CD4-positive, alpha-beta T cell treated with Interleukin-10 for 1 hour (primary cell): ENCODE results near the gene IFITM10.

Experiments
- DNase-seq: peaks from one replicate; pipeline ENCODE4 v3.0.0-alpha.2; 2020

Gene IFITM10

DNA sequence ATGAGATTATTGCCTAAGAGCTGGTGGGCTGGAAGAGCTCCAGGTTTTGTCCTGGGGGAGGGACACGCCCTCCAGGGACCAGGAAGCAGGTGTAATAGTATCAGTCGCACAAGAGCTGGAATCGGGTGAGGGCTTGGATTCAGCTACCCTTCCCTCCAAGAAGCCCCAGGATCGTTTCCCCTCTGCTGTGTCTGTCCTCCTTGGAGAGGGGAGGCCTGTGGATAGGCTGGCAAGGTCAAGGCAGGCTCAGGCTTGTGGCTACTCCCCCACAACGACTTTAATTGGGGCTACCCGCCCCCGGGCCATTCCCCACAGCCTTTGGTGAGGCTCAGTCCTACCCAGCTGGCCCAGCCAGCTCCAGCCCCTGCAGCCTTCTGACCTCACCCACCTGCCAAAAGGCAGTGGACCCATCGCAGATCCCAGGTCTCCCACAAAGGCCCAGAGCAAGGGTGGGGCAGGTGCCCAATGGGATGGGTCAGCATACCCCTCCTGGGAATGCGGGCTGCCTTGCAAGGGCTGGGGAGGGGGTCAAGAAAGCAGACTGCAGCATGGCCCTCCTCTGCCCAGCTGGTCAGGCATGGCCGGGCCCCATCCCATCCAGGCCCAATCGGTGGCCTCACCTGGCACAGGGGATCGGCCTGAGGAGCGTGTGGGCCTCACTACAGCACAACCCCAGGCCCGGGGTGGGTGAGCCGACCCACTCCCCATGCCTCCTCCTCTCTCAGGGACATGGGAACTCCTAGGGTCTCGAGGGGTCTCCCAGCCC lies 12.3 kb upstream of the IFITM10 start:
- DNase-seq, result no peak

DNA sequence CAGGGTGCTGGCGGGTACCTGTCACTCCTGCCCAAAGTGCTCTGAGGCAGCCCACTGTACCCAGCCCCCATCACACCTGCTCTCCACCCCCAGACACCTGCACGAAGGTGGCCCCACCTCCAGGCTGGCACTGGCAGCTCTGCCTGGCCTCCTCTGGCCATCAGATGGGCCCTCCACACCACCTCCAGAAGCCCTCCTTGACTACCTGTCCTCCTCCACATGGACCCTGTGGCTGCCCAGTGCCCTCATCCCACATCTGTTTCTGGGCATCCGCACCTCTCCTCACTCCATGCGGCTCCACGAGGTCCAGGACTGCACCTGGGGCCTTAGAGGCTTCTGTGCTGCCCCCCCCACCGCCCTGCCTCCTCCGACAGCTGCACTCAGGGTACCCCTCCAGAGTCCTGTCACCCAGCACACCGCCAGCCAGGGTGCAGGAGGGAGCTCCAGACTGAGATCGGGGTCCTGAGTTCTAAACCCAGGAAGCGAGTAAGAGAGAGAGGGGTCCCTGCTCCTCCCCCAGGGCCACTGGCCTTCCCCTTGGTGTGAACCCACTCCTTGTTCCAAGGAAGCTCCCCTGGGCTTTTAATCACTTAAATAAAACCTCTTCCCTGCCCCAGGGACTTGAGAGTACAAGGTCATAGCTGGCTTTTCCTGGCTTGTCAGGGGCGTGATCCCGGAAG lies 11.6 kb upstream of the IFITM10 start:
- no peak for DNase-seq

DNA sequence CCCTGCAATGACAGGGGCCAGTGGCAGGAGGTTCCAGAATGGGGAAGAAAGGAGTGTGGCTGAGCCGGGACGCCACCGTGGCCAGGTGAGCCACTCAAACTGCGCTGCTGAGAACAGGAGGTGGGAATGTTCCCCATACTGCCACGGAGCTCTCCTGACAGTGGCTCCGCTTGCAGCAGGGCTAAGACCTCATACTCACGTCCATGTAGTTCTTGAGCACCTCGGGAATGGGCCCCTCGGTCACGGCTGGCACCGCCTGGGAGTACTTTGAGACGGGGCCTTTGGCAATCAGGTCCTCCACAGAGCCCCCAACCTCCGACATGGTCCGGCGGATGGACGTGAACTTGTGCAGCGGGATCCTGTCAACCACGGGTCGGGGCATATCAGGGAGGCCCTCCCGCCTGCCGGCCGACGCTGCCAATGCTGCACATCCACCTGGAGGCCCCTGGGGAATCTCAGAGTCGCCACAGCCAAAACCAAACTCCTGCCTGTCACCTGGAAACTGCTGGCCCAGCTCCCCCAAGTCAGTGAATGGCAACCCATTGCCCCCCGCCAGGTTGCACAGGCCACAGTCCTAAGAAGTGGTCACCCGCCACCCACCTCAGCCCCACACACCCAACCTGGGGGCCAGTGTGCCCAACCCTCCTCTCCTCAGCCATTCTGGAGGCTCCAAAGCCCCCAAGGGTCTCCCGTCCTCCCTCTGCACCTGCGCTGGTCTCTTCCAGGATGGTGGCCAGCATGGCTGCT lies 10.9 kb upstream of the IFITM10 start:
- no peak for DNase-seq

DNA sequence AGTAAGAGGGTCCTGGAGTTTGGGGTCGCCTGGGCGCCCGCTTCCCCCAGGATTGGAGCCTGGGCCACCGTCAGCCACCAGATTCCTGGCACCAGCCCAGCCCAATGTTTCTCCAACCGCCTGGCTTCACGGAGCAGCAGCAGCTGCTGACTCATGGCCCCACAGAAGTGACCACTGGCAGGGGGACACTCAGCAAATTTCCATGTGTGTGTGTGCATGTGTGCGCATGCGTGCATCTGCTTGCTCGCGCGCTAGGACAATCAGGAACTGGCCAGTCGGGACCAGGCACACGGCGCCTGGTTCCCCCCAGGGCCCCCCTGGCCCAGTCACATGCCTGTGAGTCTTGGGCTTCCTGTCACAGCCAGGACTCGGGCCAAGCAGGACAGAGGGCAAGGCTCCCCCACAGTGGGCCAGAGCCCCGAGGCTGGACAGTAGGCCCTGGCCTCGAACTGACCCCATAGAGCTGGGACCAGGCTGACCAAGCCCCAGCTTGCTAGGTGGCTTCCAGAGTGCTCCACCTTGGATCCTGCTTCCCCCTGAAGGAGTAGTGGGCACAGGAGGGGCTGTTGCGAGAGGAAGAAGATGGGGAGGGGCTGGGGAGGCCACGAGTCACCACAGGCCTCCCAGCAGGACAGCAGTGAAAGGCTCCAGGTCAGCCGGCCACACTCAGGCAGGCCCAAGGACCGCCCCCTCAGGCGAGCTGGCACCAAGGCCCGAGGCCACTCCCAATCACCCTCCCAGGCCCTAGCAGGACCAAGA lies 10.1 kb upstream of the IFITM10 start:
- DNase-seq, result no peak

DNA sequence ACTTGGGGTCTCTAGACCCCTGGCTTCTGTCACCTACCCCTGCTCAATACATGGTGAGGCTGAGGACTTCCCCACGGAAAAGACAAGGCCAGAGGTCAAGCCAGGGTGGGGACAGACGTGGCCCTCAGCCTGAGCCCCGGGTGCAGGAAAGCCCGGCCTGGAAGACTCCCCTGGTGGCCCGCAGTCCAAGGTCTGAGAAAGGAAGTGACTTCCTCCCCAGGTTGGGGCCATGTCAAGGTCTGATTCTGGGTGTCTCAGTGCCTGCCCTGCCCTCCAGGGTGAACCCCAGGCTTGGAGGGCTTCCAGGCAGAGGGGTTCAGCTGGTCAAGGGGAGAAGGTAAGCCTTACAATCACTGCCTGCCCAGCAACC lies 9.4 kb upstream of the IFITM10 start:
- DNase-seq, result no peak

DNA sequence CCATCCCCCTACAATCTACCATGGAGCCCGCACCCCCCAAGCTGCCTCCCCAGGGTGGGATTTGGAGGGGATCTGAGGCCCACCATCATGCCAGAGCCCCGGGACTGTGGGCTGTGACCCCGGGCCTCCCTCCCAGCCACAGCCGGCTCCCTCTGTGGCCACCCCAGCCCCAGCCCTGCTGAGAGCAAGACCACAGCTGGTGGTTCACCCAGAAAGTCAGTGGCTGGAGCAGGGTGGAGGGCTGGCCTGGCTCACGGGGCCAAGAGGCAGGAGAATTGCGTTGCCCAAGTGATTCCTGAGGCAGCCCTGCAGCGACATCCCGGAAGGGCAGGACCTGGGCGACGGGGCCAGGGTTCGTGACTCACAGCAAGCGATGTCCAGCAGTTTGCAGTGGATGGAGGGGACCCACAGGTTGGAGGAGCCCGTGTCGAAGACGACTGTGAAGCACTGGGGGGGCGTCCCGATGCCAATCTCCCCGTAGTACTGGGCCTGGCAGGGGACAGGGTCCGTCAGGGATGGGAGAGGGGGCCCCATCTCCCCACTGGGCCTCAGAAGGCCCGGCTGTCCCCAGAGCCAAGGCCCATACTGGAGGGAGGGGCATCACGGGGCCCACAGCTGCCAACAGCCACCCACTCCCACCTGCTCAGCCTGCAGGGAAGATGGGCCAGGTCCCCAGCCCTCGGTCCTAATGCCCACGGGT lies 8.9 kb upstream of the IFITM10 start:
- no peak for DNase-seq

DNA sequence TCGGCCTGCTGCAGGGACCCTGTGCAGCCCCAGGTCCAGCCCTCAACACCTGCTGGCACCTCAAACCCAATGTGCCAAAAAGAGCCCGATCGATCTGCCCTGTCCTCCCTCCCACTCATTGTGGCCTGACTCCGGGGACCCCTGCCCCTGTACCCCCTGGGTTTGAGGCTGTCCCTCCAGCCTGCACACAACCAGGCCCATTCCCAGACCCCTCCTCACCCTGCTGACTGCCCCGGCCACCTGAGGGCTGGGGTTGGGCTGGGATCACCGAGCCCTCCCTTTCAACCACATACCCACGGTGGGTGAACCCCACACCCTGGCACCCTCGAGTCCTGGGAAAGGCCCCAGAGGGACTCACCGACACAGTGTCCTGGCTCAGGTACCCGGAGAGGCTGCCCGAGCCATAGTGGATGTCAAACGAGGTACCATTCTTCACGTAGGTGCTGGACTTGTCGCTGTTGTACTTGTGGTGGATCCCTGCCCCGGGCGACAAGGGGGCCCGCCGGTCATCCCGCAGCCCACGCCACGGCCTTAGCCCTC lies 8.3 kb upstream of the IFITM10 start:
- DNase-seq, result no peak

DNA sequence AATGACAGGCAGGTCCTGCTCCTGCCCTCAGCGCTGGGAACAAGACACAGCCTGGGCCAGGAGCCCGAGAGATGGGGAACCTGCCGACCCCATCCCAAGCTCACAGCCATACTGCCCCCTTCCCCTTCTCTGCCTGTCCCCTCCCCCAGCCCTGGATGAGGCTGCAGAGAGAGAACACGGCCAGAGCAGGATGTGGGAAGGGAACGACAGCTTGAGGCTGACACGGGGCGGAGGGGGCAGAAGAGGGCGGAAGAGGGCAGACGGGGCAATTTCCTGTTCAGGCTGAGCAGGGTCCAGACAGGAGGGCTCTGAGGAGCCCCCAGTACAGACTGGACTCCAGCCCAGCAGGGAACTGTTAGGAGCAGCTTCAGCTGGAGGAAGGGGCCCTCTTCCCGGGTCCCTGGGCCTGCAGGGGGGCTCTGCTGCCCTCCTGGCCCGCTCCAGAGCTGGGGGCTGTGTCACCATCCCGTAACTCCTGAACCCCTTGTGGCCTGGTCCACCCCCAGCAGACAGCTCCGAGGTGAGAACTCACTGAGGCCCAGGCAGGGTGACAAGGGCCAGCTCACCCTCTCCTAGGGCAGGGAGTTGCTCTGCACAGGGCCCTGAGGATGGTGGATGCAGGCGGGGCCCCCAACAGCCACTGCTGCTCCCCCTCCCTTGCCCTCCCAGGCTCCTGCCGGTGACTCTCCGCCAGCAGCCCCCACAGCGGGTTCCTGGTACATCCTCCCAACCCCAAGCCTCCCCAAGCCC lies 7.6 kb upstream of the IFITM10 start:
- DNase-seq, result peak; percentile 54

DNA sequence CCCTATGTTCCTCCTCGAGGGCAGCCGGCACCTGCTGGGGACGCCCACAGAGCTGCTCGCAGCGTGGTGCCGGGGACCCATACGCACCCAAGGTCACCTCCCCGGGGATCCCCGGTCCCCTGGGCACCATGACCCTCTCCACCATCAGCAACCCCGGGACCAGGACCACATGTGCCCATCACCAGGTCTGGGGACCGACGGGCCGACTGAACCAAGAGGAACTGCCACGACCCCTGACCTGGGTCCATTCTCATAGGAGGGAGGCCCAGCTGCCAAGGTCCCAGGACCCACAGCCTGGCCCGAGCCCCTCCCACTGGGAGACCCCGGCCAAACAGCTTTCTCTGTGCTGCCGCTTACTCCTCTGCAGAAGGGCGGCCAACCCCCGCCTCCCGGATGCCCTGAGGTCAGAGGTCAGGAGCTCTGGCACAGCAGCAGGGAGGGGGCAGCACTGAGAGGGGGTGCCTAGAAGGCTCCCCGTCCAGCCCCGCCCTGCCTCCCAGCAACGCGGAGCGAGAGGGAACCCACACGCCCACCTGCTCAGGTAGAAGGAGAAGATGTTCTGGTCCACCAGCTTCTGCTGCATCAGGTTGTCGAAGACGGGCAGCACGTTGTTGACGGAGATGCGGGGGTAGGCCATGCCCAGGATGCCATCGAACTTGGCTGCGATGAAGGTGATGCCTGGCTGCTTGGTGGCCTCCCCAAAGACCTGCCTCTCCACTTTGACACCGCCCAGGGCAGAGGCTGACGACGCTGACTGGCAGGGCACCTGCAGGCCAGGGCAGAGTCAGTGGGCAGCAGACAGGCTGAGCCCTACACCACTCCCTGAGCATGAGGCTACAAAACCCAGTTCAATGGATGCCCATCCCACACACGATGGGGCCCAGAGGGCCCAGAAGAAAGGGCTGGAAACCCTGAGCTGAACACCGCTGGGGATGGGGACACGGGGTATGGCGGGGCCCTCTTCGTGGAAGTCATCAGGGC lies 6.7 kb upstream of the IFITM10 start:
- DNase-seq, result no peak

DNA sequence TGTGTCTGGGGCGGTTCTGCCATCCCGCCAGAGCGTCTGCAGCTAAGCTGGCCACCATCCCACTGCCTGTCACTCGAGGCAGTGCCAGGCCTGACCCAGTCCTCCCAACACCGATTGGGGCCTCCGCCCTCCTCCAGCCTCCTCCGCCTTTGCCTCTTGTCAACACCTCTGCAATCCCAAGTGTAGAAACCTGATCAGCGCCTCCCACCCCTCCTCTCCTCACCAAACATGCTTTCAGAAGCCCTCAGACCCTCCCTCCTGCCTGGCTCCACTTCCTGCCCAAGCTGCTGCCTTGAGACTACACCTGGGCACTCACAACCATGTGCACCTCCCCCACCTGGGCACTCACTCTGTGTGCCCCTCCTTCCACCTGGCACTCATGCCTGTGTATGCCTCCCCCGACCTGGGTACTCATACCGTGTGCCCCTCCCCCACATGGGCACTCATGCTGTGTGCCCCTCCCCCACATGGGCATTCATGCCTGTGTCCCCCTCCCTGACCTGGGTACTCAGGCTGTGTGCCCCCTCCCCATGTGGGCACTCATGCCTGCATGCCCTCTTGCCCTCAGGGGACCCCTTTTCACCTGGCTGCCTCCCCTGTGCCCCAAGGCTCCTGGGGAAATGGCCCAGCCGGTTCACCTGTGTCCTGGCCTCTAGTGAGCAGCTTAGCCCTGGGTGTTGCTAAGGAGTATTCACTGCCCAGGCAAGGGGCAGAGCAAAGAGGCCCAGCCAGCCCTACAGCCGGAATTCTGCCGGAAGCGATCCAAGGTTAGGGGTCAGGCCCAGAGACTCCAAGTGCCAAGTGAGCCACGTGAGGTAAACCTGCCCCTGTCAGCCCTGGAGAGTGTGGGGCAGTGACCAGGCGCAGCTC lies 5.5 kb upstream of the IFITM10 start:
- no peak for DNase-seq

DNA sequence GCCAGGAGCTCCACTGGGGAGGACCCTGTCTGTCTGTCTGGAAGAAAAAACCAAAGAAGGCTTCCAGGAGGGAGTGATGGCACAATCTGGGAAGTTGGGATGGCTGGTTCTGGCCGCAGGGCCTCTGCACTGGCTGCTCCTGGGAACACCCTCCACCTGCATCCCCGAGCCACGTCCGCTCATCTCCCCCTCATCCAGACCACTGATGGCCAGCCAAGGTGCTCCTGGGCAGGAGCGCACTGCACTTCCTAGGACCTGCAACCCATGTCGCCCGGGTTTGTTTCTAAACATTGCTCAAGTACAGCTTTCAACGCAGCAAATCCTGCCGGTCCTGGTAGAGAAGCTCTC lies 4.9 kb upstream of the IFITM10 start:
- no peak for DNase-seq

DNA sequence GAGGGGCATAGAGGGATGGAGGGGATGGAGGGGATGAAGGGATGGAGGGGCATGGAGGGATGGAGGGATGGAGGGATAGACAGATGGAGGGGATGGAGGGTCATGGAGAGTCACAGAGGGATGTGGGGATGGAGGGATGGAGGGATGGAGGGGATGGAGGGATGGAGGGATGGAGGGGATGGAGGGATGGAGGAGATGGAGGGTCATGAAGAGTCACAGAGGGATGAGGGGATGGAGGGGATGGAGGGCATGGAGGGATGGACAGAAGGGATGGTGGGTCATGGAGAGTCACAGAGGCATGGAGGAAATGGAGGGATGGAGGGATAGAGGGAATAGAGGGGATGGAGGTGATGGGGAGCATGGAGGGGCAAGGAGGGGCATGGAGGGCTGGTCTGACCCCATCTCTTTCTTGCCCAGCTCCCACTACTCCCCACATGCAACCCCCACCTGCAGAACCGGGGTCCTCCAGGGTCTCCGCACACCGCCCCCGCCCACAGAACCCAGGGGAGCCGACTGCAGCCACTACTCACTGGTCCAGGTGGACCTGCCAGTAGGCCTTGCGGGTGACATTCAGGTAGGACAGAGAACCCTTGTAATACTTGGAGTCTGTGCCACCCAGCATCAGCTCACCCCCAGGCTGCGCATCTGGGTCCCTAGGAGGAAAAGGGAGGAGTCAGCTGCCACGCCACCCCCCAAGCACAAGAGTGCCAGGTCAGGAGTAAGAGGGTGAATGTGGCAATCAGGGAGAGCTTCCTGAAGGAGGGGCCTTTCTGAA lies 4.2 kb upstream of the IFITM10 start:
- DNase-seq, result no peak

DNA sequence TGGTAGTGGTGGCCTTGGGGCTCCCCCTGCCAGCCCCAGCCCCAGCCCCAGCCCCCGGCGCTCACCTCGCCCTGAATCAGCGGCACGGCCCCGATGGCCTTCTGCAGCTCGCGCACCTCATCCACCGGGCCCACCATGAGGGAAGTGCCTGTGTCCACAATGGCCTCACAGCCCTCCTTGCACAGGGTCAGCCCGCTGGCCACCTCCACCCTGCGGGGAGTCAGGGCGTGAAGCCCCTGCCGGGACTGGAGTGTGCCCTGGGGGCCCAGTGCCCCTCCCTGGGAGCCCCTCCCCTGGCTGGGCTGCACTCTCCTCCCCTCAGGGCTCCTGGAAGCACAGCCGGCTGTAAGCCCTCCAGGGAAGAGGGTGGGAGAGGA lies 3.5 kb upstream of the IFITM10 start:
- no peak for DNase-seq

DNA sequence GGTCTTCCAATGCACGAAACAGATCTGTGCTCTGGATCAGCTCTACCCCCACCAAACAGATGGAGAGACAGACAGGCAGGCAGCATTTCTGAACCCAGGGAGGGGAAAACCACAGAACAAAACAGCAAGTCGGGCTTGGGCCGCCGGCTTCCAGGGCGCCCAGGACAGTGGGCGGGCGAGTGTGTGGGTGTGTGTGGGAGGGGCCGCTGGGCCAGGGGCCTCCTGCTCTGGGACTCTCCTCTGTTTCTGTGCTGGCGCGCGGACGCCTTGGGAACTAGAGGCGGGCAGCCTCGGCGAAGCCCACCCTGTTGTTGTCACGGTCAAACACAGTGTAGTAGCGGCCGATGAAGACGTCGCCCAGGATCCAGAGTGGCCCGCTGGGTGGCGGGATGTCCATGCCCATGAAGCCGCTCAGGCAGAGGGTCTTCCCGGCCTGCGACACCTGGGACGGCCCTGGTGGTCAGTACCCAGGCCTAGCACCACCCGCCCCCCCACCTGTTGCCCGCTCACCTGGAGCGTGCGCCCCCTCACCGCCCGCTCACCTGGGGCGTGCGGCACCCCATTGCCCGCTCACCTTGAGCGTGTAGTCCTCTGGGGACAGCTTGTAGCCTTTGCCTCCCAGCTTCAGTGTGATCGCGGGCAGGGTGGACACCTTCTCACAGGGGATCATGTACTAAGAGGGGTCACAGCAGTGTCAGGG lies 3.0 kb upstream of the IFITM10 start:
- DNase-seq, result no peak

DNA sequence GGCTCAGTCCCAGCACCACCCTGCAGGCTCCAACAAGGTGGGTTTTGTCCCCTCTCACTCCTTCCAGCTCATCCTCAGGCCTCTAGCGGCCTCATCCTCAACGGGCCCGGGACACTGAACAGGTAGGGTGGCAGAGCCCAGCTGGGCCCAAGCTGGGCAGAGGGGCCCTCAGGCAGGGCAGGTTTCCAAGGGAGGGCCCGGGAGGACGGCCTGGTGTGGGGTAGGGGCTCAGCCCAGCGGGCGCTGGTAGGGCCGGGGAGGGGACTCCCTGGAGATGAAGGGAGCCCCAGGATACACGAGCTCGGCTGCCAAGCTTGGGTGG lies 2.5 kb upstream of the IFITM10 start:
- DNase-seq, result no peak

DNA sequence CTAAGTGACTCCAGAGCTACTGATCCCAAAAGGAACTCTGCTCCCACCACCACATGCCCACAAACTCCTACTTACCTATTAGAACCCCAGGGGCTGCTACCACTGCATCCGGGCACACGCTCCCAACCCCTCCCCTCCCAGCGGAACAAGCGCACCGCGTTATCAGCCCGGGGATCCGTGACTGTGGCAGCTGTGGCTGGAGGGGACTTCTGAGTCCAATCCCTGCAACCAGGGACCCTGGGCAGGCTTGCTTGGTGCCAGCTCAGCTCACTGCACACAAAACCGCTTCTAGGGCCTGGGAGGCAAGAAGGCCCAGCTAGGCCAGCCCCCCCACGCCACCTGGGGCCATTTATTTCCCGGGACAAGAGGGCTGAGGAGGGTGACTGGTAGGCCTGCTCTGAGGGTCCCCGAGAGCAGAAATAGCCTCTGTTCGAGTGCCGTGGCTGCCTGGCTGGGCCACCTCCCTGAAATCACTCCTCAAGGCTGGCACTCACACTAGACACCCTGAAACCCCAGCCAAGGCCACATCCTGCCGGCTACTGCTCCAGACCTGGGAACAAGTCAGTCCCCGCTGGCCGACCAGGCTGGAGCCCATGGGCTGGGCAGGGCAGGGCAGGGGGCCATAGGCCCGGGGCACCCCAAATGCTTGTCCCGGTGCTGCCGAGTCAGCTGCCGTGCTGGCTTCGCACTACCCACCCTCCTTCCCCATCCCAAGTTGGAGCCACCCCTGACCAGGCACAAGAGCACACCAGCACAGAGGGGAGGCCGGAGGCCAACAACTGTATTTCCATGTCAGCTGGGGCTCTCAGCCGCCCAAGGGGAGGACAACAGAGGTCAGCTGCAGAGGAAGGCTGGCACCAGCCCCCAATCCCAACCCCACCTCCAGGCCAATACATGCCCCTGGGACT lies 1.9 kb upstream of the IFITM10 start:
- no peak for DNase-seq

DNA sequence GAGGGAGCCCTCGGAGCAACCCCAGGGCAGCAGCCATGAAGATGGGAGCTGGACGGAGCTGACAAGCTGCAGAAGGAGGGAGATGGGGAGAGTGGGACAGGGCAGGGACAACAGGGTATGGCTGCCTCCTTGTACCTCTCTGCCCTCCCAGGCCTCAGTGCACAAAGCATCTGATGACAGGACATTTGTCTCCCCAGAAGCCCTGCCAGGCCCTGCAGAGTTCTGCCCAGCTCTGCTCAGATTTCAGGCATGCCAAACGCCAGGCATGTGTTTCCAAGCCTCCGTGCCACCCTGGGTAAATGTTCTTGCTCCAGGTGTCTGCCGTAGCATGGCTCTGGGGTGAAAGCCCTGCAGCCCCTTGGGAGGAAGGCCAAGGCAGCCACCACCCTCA lies 1.1 kb upstream of the IFITM10 start:
- DNase-seq, result no peak
